NB4 (cell line): ENCODE results near the gene SLC34A2.

Source experiments
- MYC ChIP-seq: IDR thresholded peaks from 2 replicates; pipeline ENCODE4 v1.6.1; 2011; ENCODE audit warnings: low read depth, low read length
- POLR2A ChIP-seq: IDR thresholded peaks from 2 replicates; pipeline ENCODE4 v1.6.1; 2011; ENCODE audit warnings: mild to moderate bottlenecking; ENCODE audit not compliant: insufficient read length; ENCODE audit errors: extremely low read depth
- TF ChIP-seq, protein P1 (sequence below): IDR thresholded peaks from one replicate; pipeline ENCODE4 v1.5.1; 2012; ENCODE audit warnings: low read depth, low read length
- TF ChIP-seq, protein P2 (sequence below): IDR thresholded peaks from 2 replicates; pipeline ENCODE4 v1.6.1; 2011; ENCODE audit warnings: low read depth, low read length

DNA sequence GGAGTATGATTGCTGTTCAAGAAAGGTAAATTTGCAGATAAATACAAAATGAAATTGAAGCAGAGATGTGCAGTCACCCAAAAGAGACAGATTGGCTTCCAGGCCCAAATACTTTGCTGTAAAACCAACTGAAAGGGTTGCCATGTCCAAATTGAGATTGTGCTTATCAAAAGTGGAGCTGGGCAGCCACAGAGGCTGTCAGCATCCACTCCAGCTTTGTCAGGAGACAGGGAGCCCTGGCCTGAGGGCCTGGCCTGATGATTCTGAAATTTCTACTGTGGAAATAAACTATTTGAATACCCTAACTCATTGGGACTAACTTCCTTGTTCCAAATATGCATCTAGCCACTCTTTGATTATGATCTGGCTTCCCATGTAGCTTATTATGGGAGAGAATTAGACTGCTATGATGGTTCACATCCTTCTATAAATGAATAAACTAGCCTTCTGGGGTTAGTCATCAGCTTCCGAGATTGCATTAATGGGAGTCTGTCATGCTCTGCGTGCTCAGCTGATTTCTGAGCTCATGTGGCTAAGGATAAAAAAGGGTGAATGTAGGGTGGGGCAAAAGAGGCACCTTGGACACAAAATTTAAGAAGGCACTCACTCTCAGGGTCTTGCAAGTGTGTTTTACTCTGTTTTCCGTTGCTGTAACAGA is 48.2 kb downstream of the SLC34A2 start:
- TF ChIP-seq, protein P1, sequence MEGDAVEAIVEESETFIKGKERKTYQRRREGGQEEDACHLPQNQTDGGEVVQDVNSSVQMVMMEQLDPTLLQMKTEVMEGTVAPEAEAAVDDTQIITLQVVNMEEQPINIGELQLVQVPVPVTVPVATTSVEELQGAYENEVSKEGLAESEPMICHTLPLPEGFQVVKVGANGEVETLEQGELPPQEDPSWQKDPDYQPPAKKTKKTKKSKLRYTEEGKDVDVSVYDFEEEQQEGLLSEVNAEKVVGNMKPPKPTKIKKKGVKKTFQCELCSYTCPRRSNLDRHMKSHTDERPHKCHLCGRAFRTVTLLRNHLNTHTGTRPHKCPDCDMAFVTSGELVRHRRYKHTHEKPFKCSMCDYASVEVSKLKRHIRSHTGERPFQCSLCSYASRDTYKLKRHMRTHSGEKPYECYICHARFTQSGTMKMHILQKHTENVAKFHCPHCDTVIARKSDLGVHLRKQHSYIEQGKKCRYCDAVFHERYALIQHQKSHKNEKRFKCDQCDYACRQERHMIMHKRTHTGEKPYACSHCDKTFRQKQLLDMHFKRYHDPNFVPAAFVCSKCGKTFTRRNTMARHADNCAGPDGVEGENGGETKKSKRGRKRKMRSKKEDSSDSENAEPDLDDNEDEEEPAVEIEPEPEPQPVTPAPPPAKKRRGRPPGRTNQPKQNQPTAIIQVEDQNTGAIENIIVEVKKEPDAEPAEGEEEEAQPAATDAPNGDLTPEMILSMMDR: no peak
- TF ChIP-seq POLR2A (no peak), MYC (no peak)
- TF ChIP-seq, protein P2, sequence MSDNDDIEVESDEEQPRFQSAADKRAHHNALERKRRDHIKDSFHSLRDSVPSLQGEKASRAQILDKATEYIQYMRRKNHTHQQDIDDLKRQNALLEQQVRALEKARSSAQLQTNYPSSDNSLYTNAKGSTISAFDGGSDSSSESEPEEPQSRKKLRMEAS: no peak
